Right atrium auricular region (tissue), 2 donors: Measurements from ENCODE around the gene CDH22. TPM values are rescaled to one million over a fixed set of nuclear protein-coding genes. Genes with fewer than 3 reads are reported as not detected.

Experiments used
- DNase-seq: peaks from one replicate; pipeline ENCODE4 v3.0.0-alpha.2; 2019; ENCODE audit warnings: low spot score
- H3K27ac ChIP-seq, 2 donors: fragments of 200-600 bp; sonication (generic); 1 replicate in 1 of 2; 2 replicates in 1 of 2; pipeline ENCODE4 v1.5.1; 2016 to 2019
- H3K27me3 ChIP-seq, 2 donors: fragments of 200-600 bp; sonication (generic); one replicate each; pipeline versions ENCODE4 v1.5.1 to v1.6.0; 2017 to 2019
- H3K36me3 ChIP-seq: fragments of 200-600 bp; sonication (generic); one replicate; pipeline ENCODE4 v1.5.1; 2016
- H3K4me1 ChIP-seq, 2 donors: fragments of 200-600 bp; sonication (generic); one replicate each; pipeline versions ENCODE4 v1.5.1 to v1.6.0; 2017 to 2019
- H3K4me3 ChIP-seq, 2 donors: fragments of 200-600 bp; sonication (generic); 1 replicate in 1 of 2; 2 replicates in 1 of 2; pipeline ENCODE4 v1.5.1; 2017 to 2019; ENCODE audit warnings: mild to moderate bottlenecking in 1 of 2, moderate library complexity in 1 of 2
- H3K9me3 ChIP-seq, 2 donors: fragments of 200-600 bp; sonication (generic); one replicate each; pipeline ENCODE4 v1.5.1; 2019
- CTCF ChIP-seq, 2 donors: fragments of 200-600 bp; sonication (generic); IDR thresholded peaks; one replicate each; pipeline ENCODE4 v1.5.1; 2019; ENCODE audit warnings: antibody characterized with exemption in 2 of 2
- total RNA-seq, 2 donors: library from RNA; depleted of rRNA; stranded (reverse); fragments of >200 nt; gene quantifications; one replicate each; pipeline ENCODE4 v1.1.0, GENCODE V29; 2016

Gene CDH22
- total RNA-seq, 2 donors from 2014 or later, result 0.67 to 4.4 TPM

- H3K4me1 ChIP-seq, result no peaks in the 10 kb centered on the region
- no peak for TF ChIP-seq CTCF (IDR thresholded peaks at IDR 0.05)
- no peak for DNase-seq
- H3K4me3 ChIP-seq, result no peak overlapping the region
- H3K9me3 ChIP-seq, result no peaks in the 10 kb centered on the region
- no peaks in the 10 kb centered on the region for H3K36me3 ChIP-seq
- no peak overlapping the region for H3K27ac ChIP-seq
- no peaks in the 10 kb centered on the region for H3K27me3 ChIP-seq
Observed at GRCh38 chr20:46150943-46151342, 157.4 kb downstream of the CDH22 start.

- Histone ChIP-seq H3K4me1 (no peaks in the 10 kb centered on the region), H3K4me3 (no peak overlapping the region), H3K9me3 (no peaks in the 10 kb centered on the region), H3K27ac (no peak overlapping the region), H3K36me3 (no peaks in the 10 kb centered on the region), H3K27me3 (no peaks in the 10 kb centered on the region)
- DNase-seq, result no peak
- TF ChIP-seq CTCF (IDR thresholded peaks at IDR 0.05), result no peak
Observed at GRCh38 chr20:46148313-46149208, 159.7 kb downstream of the CDH22 start.

GRCh38 chr20:46145713-46146112 is 162.6 kb downstream of the CDH22 start:
- Histone ChIP-seq H3K4me1 (no peaks in the 10 kb centered on the region), H3K27ac (no peak overlapping the region), H3K27me3 (no peaks in the 10 kb centered on the region), H3K9me3 (no peaks in the 10 kb centered on the region), H3K36me3 (no peaks in the 10 kb centered on the region), H3K4me3 (no peak overlapping the region)
- no peak for DNase-seq
- TF ChIP-seq CTCF (IDR thresholded peaks at IDR 0.05), result no peak

- peaks cover 0 to 5% of the 10 kb centered on the region in 2 donors for H3K27me3 ChIP-seq
- no peaks in the 10 kb centered on the region for H3K4me1 ChIP-seq
- no peak for DNase-seq
- TF ChIP-seq CTCF (IDR thresholded peaks at IDR 0.05), result no peak
- no peak overlapping the region for H3K4me3 ChIP-seq
- H3K36me3 ChIP-seq, result no peaks in the 10 kb centered on the region
- no peak overlapping the region for H3K27ac ChIP-seq
- no peaks in the 10 kb centered on the region for H3K9me3 ChIP-seq
Observed at GRCh38 chr20:46144432-46145025, 163.8 kb downstream of the CDH22 start.

GRCh38 chr20:46142124-46142523 is 166.2 kb downstream of the CDH22 start:
- Histone ChIP-seq H3K4me3 (no peak overlapping the region), H3K36me3 (no peaks in the 10 kb centered on the region), H3K4me1 (no peaks in the 10 kb centered on the region), H3K9me3 (no peaks in the 10 kb centered on the region), H3K27me3 (peaks cover 0 to 5% of the 10 kb centered on the region in 2 donors), H3K27ac (no peak overlapping the region)
- TF ChIP-seq CTCF (IDR thresholded peaks at IDR 0.05), result no peak
- DNase-seq, result no peak
